HEK293T (cell line): ENCODE data around the gene CLCN1.

Experiments used
- FOXA1 ChIP-seq: fragments of 450-650 bp; IDR thresholded peaks from 2 replicates; pipeline ENCODE4 v1.6.1; 2016; ENCODE audit warnings: mild to moderate bottlenecking
- FOXM1 ChIP-seq: fragments of 450-650 bp; IDR thresholded peaks from 2 replicates; pipeline ENCODE4 v1.6.1; 2017; ENCODE audit warnings: mild to moderate bottlenecking, borderline replicate concordance
- HDGF ChIP-seq: fragments of 450-650 bp; IDR thresholded peaks from 2 replicates; pipeline ENCODE4 v1.6.1; 2017; ENCODE audit warnings: antibody characterized with exemption, borderline replicate concordance
- SUZ12 ChIP-seq: fragments of 450-650 bp; IDR thresholded peaks from 2 replicates; pipeline ENCODE4 v1.6.1; 2016; ENCODE audit warnings: mild to moderate bottlenecking

- TF ChIP-seq SUZ12 (no peak), FOXM1 (no peak), HDGF (no peak), FOXA1 (no peak)
These were observed 16.1 kb upstream of the CLCN1 start for GRCh38 chr7:143299840-143300239.
